Stimulated activated CD8-positive, alpha-beta memory T cell treated with anti-CD3 and anti-CD28 coated beads, Interleukin-4, amount 100 ng/mL, for 1 hour (primary cell): Measurements from ENCODE around the gene CPT1B.
"Not testable (repeated sequence)": the region's sequence is repeated elsewhere in the genome, so short reads cannot be mapped to it uniquely, and the experiment has no call there.

ENCODE experiments used
- DNase-seq, 2 donors: peaks; one replicate each; pipeline ENCODE4 v3.0.0-alpha.2; 2020; ENCODE audit warnings: low read depth in 2 of 2, low spot score in 1 of 2

The CPT1B gene

GRCh38 chr22:50529897-50530579 is 48.2 kb downstream of the CPT1B start, which contains the start of gene TYMP:
Gene TYMP, minus strand, starts transcription at chr22:50530012. Its CDS starts 303 bp downstream, at chr22:50529709.
- DNase-seq: no peak

GRCh38 chr22:50529416-50529896 is 48.8 kb downstream of the CPT1B start:
- no peak for DNase-seq

GRCh38 chr22:50528682-50529415 is 49.4 kb downstream of the CPT1B start:
- no peak for DNase-seq

- DNase-seq: no peak
Measured at GRCh38 chr22:50527921-50528681, 50.1 kb downstream of the CPT1B start.

GRCh38 chr22:50526834-50527801 is 51.1 kb downstream of the CPT1B start:
- no peak for DNase-seq

- DNase-seq: peak; percentile 50 to 65
Measured at GRCh38 chr22:50526108-50526833, 52.0 kb downstream of the CPT1B start.

GRCh38 chr22:50525858-50526107 is 52.4 kb downstream of the CPT1B start:
- DNase-seq: no peak

- DNase-seq: peak; percentile 85 to 96
Measured at GRCh38 chr22:50525104-50525857, 52.9 kb downstream of the CPT1B start, which contains the start of gene SCO2. Gene SCO2, minus strand, starts transcription at chr22:50525598. Its CDS starts 1,187 bp downstream, at chr22:50524411.

- DNase-seq: no peak
Measured at GRCh38 chr22:50524676-50525103, 53.5 kb downstream of the CPT1B start.

- DNase-seq: no peak
Measured at GRCh38 chr22:50523806-50524675, 54.2 kb downstream of the CPT1B start.

GRCh38 chr22:50523458-50523805 is 54.8 kb downstream of the CPT1B start:
- no peak for DNase-seq

GRCh38 chr22:50522806-50523438 is 55.3 kb downstream of the CPT1B start:
- DNase-seq: no peak

GRCh38 chr22:50522208-50522805 is 55.9 kb downstream of the CPT1B start:
- no peak for DNase-seq

GRCh38 chr22:50521710-50522109 is 56.5 kb downstream of the CPT1B start:
- DNase-seq: no peak

GRCh38 chr22:50520826-50521453 is 57.3 kb downstream of the CPT1B start:
- no peak for DNase-seq

- not testable (repeated sequence) for DNase-seq
Measured at GRCh38 chr22:50520184-50520583, 58.0 kb downstream of the CPT1B start.

- no peak for DNase-seq
Measured at GRCh38 chr22:50519151-50519550, 59.1 kb downstream of the CPT1B start.
